CD1c-positive myeloid dendritic cell (primary cell): Measurements from ENCODE around the gene KIF6.
A peak's percentile ranks its signal among the peaks of the same experiment; 100 is the strongest.

Experiments used
- DNase-seq: peaks from one replicate; pipeline ENCODE4 v3.0.0-alpha.2; 2016; ENCODE audit errors: extremely low spot score

The KIF6 gene

DNA sequence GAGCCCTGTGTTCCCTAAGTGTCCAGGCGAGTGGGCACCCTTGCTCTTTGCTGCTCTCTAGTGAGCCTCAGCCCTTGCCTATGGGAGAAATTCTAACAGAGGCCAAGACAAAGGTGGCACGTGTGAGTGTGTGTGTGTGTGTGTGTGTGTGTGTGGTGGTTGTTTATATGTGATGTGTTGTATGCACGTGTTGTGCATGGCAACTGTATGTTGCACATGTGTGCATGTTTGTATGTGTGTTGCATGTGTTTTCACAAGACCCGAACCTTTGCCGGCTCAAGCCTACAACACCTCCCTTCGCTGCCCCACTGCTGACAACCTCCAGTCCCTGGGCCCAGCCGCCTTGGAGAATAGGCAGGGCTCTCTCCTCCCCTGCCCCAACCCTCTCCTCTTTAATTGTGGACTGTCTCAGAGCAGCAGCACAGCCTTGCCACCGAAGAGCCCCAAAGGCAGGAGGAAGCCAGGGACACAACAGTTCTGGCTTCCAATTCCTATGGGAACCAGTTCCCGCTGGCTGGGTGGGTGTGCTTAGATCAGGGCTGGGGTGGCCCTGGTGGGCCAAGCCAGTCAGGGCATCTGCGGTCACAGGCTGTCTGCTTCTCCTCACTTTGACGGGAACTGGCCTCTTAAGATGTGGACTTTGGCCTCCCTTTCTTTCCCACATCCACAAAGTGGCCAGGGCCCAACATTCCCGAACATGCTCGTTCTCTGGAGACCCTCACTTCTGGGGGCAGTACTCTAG is 405.4 kb downstream of the KIF6 start:
- DNase-seq: no peak

DNA sequence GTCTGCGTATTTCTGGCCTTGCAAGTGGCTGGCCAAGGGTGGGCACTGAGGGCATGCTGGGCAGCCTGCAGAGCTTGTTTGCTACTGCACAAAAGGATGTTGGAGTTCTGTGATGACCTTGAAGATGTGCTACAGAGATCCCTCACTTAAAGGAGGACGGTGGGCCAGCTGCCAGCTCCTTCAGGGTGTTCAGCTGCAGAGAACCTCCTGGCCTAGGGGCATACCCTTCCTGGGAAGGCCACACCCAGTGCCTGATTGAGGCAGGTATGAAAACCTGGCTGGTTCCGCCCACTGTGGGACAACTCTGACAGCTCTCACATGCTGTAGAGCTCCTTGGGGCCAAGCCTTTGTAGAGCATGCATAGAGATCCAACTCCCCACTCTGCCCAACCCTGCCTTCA is 408.0 kb downstream of the KIF6 start:
- no peak for DNase-seq

- DNase-seq: no peak
Observed at GRCh38 chr6:39314273-39314795, 410.9 kb downstream of the KIF6 start, which contains the start of gene KCNK17. Gene KCNK17 (minus strand): TSS chr6:39314419. CDS start chr6:39314320, 99 bp downstream.

DNA sequence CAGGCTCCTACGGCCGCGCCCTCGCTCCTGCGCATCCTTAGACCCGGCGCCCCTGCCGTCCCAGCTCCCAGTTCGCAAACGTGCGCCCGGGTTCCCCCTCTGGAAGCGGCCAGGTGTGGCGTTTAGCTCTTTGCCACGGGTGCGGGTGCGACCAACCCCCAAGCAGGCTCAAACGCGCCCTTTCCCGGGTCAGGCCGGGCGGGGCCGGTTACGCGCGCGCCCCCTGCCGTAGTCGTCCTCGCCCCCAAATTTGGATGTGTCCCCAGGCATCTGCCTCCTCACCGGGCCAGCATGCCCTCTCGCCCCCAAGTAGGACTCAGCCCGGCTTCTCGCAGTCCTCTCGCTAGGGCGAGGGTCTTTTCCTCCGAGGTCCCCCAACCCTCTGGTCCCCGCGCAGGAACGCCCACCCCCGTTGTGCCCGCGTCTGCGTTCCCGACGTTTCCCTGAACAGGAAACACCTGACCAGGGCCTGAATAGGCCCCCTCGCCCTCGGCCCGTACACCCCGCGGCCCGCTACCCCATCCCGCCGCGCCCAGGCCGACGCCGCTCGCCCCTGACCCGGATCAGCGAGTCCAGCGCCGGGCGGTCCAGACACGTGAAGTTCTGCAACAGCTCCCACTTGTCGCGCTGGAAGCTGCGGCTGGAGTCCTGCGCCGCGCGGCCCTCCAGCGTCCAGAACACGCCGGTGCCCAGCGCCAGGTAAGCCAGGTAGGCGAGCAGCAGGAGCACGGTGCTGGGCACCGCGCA is 411.5 kb downstream of the KIF6 start:
- DNase-seq: no peak

- no peak for DNase-seq
Observed at GRCh38 chr6:39312912-39313525, 412.2 kb downstream of the KIF6 start.

GRCh38 chr6:39310542-39310941 is 414.7 kb downstream of the KIF6 start:
- DNase-seq: no peak

- DNase-seq: peak; percentile 77
Observed at GRCh38 chr6:39309942-39310531, 415.2 kb downstream of the KIF6 start.

GRCh38 chr6:39307462-39307861 is 417.7 kb downstream of the KIF6 start:
- DNase-seq: no peak

DNA sequence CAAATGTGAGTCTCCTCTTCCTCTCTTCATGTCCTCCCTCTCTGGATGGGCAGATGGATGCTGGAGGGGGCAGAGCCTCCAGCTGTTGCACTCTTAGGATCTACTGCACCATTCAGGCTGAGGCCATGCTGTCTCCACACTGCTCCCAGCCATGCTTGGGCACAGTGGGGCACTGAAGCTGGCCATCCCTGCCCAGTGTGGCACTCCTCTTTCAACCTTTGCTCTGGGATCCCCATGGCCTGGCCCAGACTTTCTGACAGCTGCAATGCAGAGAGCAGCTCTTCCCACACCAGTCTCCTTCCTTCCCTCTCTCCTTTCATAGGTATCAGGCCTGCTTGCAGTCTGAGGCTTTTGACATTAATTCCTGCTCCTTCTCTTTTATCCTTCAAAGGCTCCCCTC is 420.3 kb downstream of the KIF6 start:
- DNase-seq: no peak

DNA sequence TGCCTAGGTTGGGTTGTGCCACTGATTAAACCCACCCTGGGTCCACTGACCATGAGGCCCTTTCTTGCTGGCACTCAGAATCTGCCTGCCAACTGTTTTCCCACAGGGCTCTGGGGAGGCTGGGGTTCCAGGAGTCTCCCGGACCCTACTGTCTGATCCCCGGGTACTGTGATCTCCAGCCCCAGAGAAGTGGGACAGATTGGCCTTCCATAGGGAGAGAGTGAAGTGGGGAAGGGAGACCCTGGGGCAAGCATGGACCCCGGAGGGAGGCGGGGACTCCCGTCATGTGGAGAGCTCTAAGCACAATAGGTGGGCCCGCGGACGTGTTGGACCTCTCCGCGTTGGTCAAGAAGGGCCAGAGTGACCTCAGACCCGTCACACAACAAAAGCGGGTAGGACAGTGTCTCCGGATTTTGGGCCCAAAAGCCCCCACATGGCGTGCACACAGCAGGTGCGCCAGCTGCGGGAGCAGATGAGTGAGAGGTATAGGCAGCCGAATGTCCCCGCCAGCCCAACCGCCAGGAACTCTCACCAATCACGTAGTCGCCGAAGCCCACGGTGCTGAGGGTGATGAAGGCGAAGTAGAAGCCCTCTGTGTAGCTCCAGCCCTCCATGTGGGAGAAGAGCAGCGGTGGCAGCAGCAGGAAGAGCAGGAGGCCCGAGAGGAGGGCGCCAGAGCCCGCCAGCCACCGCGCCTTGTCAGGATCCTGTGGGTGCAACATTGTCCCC is 421.6 kb downstream of the KIF6 start:
- no peak for DNase-seq

DNA sequence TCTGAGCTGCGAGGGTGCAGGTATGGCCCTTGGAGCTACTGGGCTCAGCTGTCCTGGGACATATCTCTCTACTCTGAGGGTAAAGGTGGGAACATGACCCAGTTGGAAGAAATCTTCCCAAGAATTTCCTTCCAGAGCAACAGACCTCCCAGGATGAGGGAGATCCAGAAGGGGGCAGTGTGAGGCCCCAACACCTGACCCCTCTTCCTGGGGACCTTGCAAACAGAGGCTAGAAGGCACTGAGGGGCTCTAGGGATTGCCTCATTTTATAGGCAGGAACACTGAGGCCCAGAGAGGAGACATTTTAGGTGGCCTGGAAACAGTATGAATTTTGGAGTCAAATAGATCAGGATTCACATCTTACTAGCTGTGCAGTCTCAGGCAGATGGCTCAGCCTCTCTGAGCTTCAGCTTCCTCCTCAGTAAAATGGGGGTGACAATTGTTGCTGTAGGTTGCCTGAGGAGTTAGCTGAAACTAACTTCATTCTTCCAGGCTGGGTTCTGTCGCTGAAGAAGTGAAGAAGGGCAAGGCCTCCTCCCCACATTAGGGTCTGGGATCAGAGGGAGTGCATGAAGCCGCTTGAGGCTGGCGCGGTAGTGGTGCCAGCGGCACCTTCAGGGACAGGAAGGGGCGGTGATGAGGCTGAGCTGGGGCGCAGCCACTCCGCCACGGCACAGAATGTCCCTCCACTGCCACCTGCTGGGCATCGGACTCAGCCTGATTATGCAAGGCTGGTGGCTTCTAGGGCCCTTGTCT is 422.4 kb downstream of the KIF6 start:
- peak; percentile 86 for DNase-seq

GRCh38 chr6:39302011-39302410 is 423.2 kb downstream of the KIF6 start:
- no peak for DNase-seq

- DNase-seq: no peak
Observed at GRCh38 chr6:39301606-39302005, 423.6 kb downstream of the KIF6 start.

GRCh38 chr6:39300739-39301138 is 424.5 kb downstream of the KIF6 start:
- DNase-seq: peak; percentile 24

GRCh38 chr6:39298061-39298460 is 427.1 kb downstream of the KIF6 start:
- DNase-seq: no peak

GRCh38 chr6:39296745-39297640 is 428.2 kb downstream of the KIF6 start:
- DNase-seq: no peak

- DNase-seq: no peak
Observed at GRCh38 chr6:39295611-39296011, 429.6 kb downstream of the KIF6 start.

GRCh38 chr6:39294899-39295298 is 430.3 kb downstream of the KIF6 start:
- no peak for DNase-seq

GRCh38 chr6:39294133-39294532 is 431.1 kb downstream of the KIF6 start:
- DNase-seq: no peak

GRCh38 chr6:39292637-39293036 is 432.6 kb downstream of the KIF6 start:
- no peak for DNase-seq
